BJ (cell line): Measurements from ENCODE around the gene GATB. TPM values are rescaled to one million over a fixed set of nuclear protein-coding genes. Genes with fewer than 3 reads are reported as not detected.

Experiments used
- CTCF ChIA-PET: fragments of 350-600 bp; formaldehyde crosslinking; extraction: SDS; loops from one replicate; lab custom pipeline; 2021; ENCODE audit warnings: antibody characterized with exemption, inconsistent platforms; lab: Yijun Ruan, JAX
- POLR2A ChIA-PET: fragments of 300-600 bp; sonication (Branson Sonifier 250); formaldehyde crosslinking; extraction: SDS; loops from one replicate; lab custom pipeline; 2021; ENCODE audit warnings: antibody characterized with exemption; lab: Charles Lee
- DNase-seq: peaks from one replicate; pipeline ENCODE4 v3.0.0-alpha.2; 2011; ENCODE audit warnings: low read depth
- H3K27me3 ChIP-seq: 2 replicates; pipeline ENCODE4 v1.6.0; 2011; ENCODE audit warnings: low read length; ENCODE audit not compliant: control insufficient read depth, insufficient read depth
- H3K36me3 ChIP-seq: 2 replicates; pipeline ENCODE4 v1.5.1; 2011; ENCODE audit warnings: low read length; ENCODE audit not compliant: control insufficient read depth, insufficient read depth
- H3K4me3 ChIP-seq: 2 replicates; pipeline ENCODE4 v1.5.1; 2011; ENCODE audit warnings: low read depth, mild to moderate bottlenecking, control low read depth, low read length
- CTCF ChIP-seq: IDR thresholded peaks from 2 replicates; pipeline ENCODE4 v1.5.1; 2011; ENCODE audit warnings: low read depth, mild to moderate bottlenecking, control low read depth, inconsistent platforms, low read length, moderate library complexity; ENCODE audit not compliant: insufficient read depth
- polyA plus RNA-seq: library from polyadenylated mRNA; depleted of rRNA; stranded (reverse); fragments of >200 nt; gene quantifications from 2 replicates; pipeline ENCODE4 v1.2.3, GENCODE V29; 2011

GATB gene
- polyA plus RNA-seq, 1 experiment = 20.5 TPM

GRCh38 chr4:151728006-151728405 lies 32.8 kb downstream of the GATB start:
- Histone ChIP-seq H3K4me3 (no peak overlapping the region), H3K36me3 (no peaks in the 10 kb centered on the region), H3K27me3 (no peaks in the 10 kb centered on the region)
- POLR2A ChIA-PET = interaction anchor here (0.6 kb wide), 1 partner anchor 406 kb away, joined by 5 read pairs; no protein-coding TSS in a partner anchor
- CTCF ChIA-PET = interaction anchor here (1.1 kb wide), 1 partner anchor 11 kb away, joined by 3 read pairs; no protein-coding TSS in a partner anchor
- no peak for TF ChIP-seq CTCF
- no peak for DNase-seq

- ChIA-PET POLR2A (interaction anchor here (0.6 kb wide), 1 partner anchor 406 kb away, joined by 5 read pairs; no protein-coding TSS in a partner anchor), CTCF (no interaction called here)
- Histone ChIP-seq H3K36me3 (no peaks in the 10 kb centered on the region; the same call in 1 of the 2 replicates), H3K4me3 (no peak overlapping the region), H3K27me3 (no peaks in the 10 kb centered on the region)
- no peak for TF ChIP-seq CTCF
- DNase-seq = no peak
These were observed 33.4 kb downstream of the GATB start for GRCh38 chr4:151727365-151727764.

GRCh38 chr4:151725087-151725486 lies 35.7 kb downstream of the GATB start:
- DNase-seq = no peak
- H3K27me3 ChIP-seq = no peaks in the 10 kb centered on the region
- ChIA-PET POLR2A (no interaction called here), CTCF (interaction anchor here (1.2 kb wide), 1 partner anchor 197 kb away, joined by 3 read pairs; no protein-coding TSS in a partner anchor)
- H3K36me3 ChIP-seq = no peaks in the 10 kb centered on the region; the same call in 1 of the 2 replicates
- no peak for TF ChIP-seq CTCF
- no peak overlapping the region for H3K4me3 ChIP-seq

GRCh38 chr4:151721916-151722315 lies 38.9 kb downstream of the GATB start:
- H3K36me3 ChIP-seq = peaks cover 2% of the 10 kb centered on the region; the same call in 1 of the 2 replicates
- no peak for TF ChIP-seq CTCF
- no peaks in the 10 kb centered on the region for H3K27me3 ChIP-seq
- ChIA-PET CTCF (no interaction called here), POLR2A (interaction anchor here (0.6 kb wide), 1 partner anchor 9 kb away, joined by 3 read pairs; no protein-coding TSS in a partner anchor)
- DNase-seq = no peak
- no peak overlapping the region for H3K4me3 ChIP-seq

- POLR2A ChIA-PET = interaction anchor here (0.6 kb wide), 1 partner anchor 9 kb away, joined by 3 read pairs; no protein-coding TSS in a partner anchor
- Histone ChIP-seq H3K4me3 (no peak overlapping the region), H3K36me3 (peaks cover 2% of the 10 kb centered on the region; the same call in 1 of the 2 replicates), H3K27me3 (no peaks in the 10 kb centered on the region)
- TF ChIP-seq CTCF = no peak
- DNase-seq = no peak
- CTCF ChIA-PET = no interaction called here
These were observed 39.3 kb downstream of the GATB start for GRCh38 chr4:151721466-151721865.
